CD4-positive, alpha-beta memory T cell (primary cell): Measurements from ENCODE around the gene SGTA. TPM values are rescaled to one million over a fixed set of nuclear protein-coding genes. Genes with fewer than 3 reads are reported as not detected.

ENCODE experiments used
- CTCF ChIA-PET: fragments of 350-600 bp; sonication (Branson Sonifier 250); formaldehyde crosslinking; loops from one replicate; lab custom pipeline; 2021; ENCODE audit warnings: inconsistent platforms; ENCODE audit not compliant: partially characterized antibody; lab: Charles Lee
- POLR2A ChIA-PET: fragments of 350-600 bp; sonication (Branson Sonifier 250); formaldehyde crosslinking; loops from one replicate; lab custom pipeline; 2021; ENCODE audit not compliant: partially characterized antibody; lab: Charles Lee
- DNase-seq, 5 donors: peaks; one replicate each; pipeline versions ENCODE4 v3.0.0 to v3.0.0-alpha.2; 2020 to 2022; ENCODE audit warnings: mixed read lengths in 1 of 5
- H3K27ac ChIP-seq: one replicate; pipeline ENCODE4 v1.7.0; 2013; ENCODE audit warnings: low read depth, low read length
- H3K27me3 ChIP-seq: 2 replicates; pipeline ENCODE4 v1.7.0; 2013; ENCODE audit warnings: mild to moderate bottlenecking, low read length, moderate library complexity; ENCODE audit not compliant: insufficient read depth
- H3K36me3 ChIP-seq: 2 replicates; pipeline ENCODE4 v1.7.0; 2013; ENCODE audit warnings: mild to moderate bottlenecking, low read length, moderate library complexity; ENCODE audit not compliant: insufficient read depth
- H3K4me1 ChIP-seq: 2 replicates; pipeline ENCODE4 v1.7.0; 2013; ENCODE audit warnings: mild to moderate bottlenecking, low read length, moderate library complexity; ENCODE audit not compliant: insufficient read depth
- H3K4me3 ChIP-seq, 2 donors: one replicate each; pipeline ENCODE4 v1.7.0; 2013; ENCODE audit warnings: low read length in 2 of 2, mild to moderate bottlenecking in 1 of 2
- H3K9me3 ChIP-seq, 2 donors: one replicate each; pipeline ENCODE4 v1.7.0; 2013; ENCODE audit warnings: low read length in 2 of 2, control low read depth in 1 of 2; ENCODE audit not compliant: control insufficient read depth in 1 of 2
- H3K27ac Mint-ChIP-seq, 7 donors: one replicate each; pipeline ENCODE4 v1.8.0; 2020 to 2021; ENCODE audit warnings: mixed read lengths in 7 of 7, mild to moderate bottlenecking in 6 of 7, inconsistent platforms in 3 of 7, moderate library complexity in 3 of 7
- H3K27me3 Mint-ChIP-seq, 2 donors: one replicate each; pipeline ENCODE4 v1.8.0; 2020 to 2021; ENCODE audit warnings: mixed read lengths in 2 of 2
- H3K36me3 Mint-ChIP-seq, 2 donors: one replicate each; pipeline ENCODE4 v1.8.0; 2020 to 2021; ENCODE audit warnings: mixed read lengths in 2 of 2, inconsistent platforms in 1 of 2, mild to moderate bottlenecking in 1 of 2
- H3K4me1 Mint-ChIP-seq, 4 donors: one replicate each; pipeline ENCODE4 v1.8.0; 2020 to 2021; ENCODE audit warnings: mixed read lengths in 4 of 4, mild to moderate bottlenecking in 1 of 4
- H3K4me3 Mint-ChIP-seq, 8 donors: one replicate each; pipeline ENCODE4 v1.8.0; 2020 to 2021; ENCODE audit warnings: mixed read lengths in 8 of 8, mild to moderate bottlenecking in 7 of 8, moderate library complexity in 6 of 8, inconsistent platforms in 3 of 8
- H3K9me3 Mint-ChIP-seq, 8 donors: one replicate each; pipeline ENCODE4 v1.8.0; 2020 to 2021; ENCODE audit warnings: mixed read lengths in 8 of 8, mild to moderate bottlenecking in 5 of 8, inconsistent platforms in 3 of 8, moderate library complexity in 1 of 8
- intact Hi-C: fragments of 100-400 bp; cut with micrococcal nuclease; formaldehyde crosslinking; loops from one replicate; pipeline ENCODE4 v1.15.1; 2023
- polyA plus RNA-seq, 2 donors: library from polyadenylated mRNA; unstranded; fragments of 300-500 nt; fragmentation: Illumina TruSeq; gene quantifications; one replicate each; pipeline ENCODE4 v1.2.3, GENCODE V29; 2021
- total RNA-seq, 2 experiments: library from RNA; stranded (reverse); gene quantifications; one replicate each; pipeline ENCODE4 v1.2.3, GENCODE V29; 2021

SGTA gene
- total and polyA plus RNA-seq, 4 experiments from 2014 or later: 27.7 to 37.8 (median 36.0) TPM

- Mint-ChIP-seq H3K27ac (no peak overlapping the region), H3K36me3 (peaks cover 10 to 16% of the 10 kb centered on the region in 2 donors), H3K4me1 (no peaks in the 10 kb centered on the region), H3K4me3 (no peak overlapping the region), H3K27me3 (no peaks in the 10 kb centered on the region), H3K9me3 (no peaks in the 10 kb centered on the region)
- Histone ChIP-seq H3K36me3 (peaks cover 8% of the 10 kb centered on the region), H3K4me1 (no peaks in the 10 kb centered on the region), H3K9me3 (no peaks in the 10 kb centered on the region), H3K27ac (no peak overlapping the region), H3K27me3 (no peaks in the 10 kb centered on the region), H3K4me3 (no peak overlapping the region)
- ChIA-PET CTCF (no interaction called here), POLR2A (no interaction called here)
- intact Hi-C loops: loop anchor here (10.0 kb wide), 1 partner anchor 225 kb away; no protein-coding TSS in a partner anchor
- no peak for DNase-seq
Observed at GRCh38 chr19:2809387-2810140, 26.5 kb upstream of the SGTA start.

- no peaks in the 10 kb centered on the region for H3K27me3 ChIP-seq
- intact Hi-C loops: no loop called here
- DNase-seq: no peak
- peaks cover 16 to 17% of the 10 kb centered on the region in 2 donors for H3K36me3 Mint-ChIP-seq
- H3K4me3 Mint-ChIP-seq: no peak overlapping the region
- ChIA-PET POLR2A (no interaction called here), CTCF (no interaction called here)
- no peaks in the 10 kb centered on the region for H3K27me3 Mint-ChIP-seq
- no peak overlapping the region for H3K27ac ChIP-seq
- H3K9me3 ChIP-seq: no peaks in the 10 kb centered on the region
- H3K4me1 ChIP-seq: no peaks in the 10 kb centered on the region
- peaks cover 8% of the 10 kb centered on the region for H3K36me3 ChIP-seq
- no peaks in the 10 kb centered on the region for H3K9me3 Mint-ChIP-seq
- H3K4me1 Mint-ChIP-seq: no peaks in the 10 kb centered on the region
- no peak overlapping the region for H3K27ac Mint-ChIP-seq
- no peak overlapping the region for H3K4me3 ChIP-seq
Observed at GRCh38 chr19:2808129-2808941, 25.3 kb upstream of the SGTA start.

GRCh38 chr19:2807379-2808128 is 24.5 kb upstream of the SGTA start:
- ChIA-PET CTCF (no interaction called here), POLR2A (no interaction called here)
- Histone ChIP-seq H3K4me1 (no peaks in the 10 kb centered on the region), H3K27me3 (no peaks in the 10 kb centered on the region), H3K27ac (no peak overlapping the region), H3K36me3 (peaks cover 8% of the 10 kb centered on the region), H3K4me3 (no peak overlapping the region), H3K9me3 (no peaks in the 10 kb centered on the region)
- intact Hi-C loops: no loop called here
- peaks cover 0 to 2% (median 0%) of the 10 kb centered on the region in 4 donors for H3K4me1 Mint-ChIP-seq
- H3K9me3 Mint-ChIP-seq: no peaks in the 10 kb centered on the region
- peaks cover 19 to 20% of the 10 kb centered on the region in 2 donors for H3K36me3 Mint-ChIP-seq
- no peaks in the 10 kb centered on the region for H3K27me3 Mint-ChIP-seq
- H3K4me3 Mint-ChIP-seq: no peak overlapping the region
- DNase-seq: no peak
- no peak overlapping the region for H3K27ac Mint-ChIP-seq

GRCh38 chr19:2806736-2807378 is 23.8 kb upstream of the SGTA start:
- Mint-ChIP-seq H3K27ac (no peak overlapping the region), H3K36me3 (peaks cover 23% of the 10 kb centered on the region in 2 donors), H3K4me1 (peaks cover 0 to 4% (median 0%) of the 10 kb centered on the region in 4 donors), H3K4me3 (no peak overlapping the region), H3K27me3 (no peaks in the 10 kb centered on the region), H3K9me3 (no peaks in the 10 kb centered on the region)
- Histone ChIP-seq H3K9me3 (no peaks in the 10 kb centered on the region), H3K27me3 (no peaks in the 10 kb centered on the region), H3K4me3 (no peak overlapping the region), H3K36me3 (peaks cover 9% of the 10 kb centered on the region), H3K27ac (no peak overlapping the region), H3K4me1 (no peaks in the 10 kb centered on the region)
- intact Hi-C loops: no loop called here
- no peak for DNase-seq
- POLR2A ChIA-PET: no interaction called here
- CTCF ChIA-PET: no interaction called here

GRCh38 chr19:2805991-2806649 is 23.0 kb upstream of the SGTA start:
- H3K27ac Mint-ChIP-seq: no peak overlapping the region
- Histone ChIP-seq H3K27me3 (no peaks in the 10 kb centered on the region), H3K9me3 (no peaks in the 10 kb centered on the region), H3K36me3 (peaks cover 11% of the 10 kb centered on the region), H3K27ac (no peak overlapping the region), H3K4me1 (no peaks in the 10 kb centered on the region), H3K4me3 (no peak overlapping the region)
- DNase-seq: peak in 1 of 5 donors; percentile 38
- intact Hi-C loops: no loop called here
- H3K4me3 Mint-ChIP-seq: no peak overlapping the region
- no peaks in the 10 kb centered on the region for H3K27me3 Mint-ChIP-seq
- H3K4me1 Mint-ChIP-seq: peaks cover 0 to 4% (median 0%) of the 10 kb centered on the region in 4 donors
- CTCF ChIA-PET: no interaction called here
- POLR2A ChIA-PET: no interaction called here
- H3K36me3 Mint-ChIP-seq: peaks cover 23 to 25% of the 10 kb centered on the region in 2 donors
- no peaks in the 10 kb centered on the region for H3K9me3 Mint-ChIP-seq

GRCh38 chr19:2805261-2805900 is 22.3 kb upstream of the SGTA start:
- Mint-ChIP-seq H3K27me3 (no peaks in the 10 kb centered on the region), H3K9me3 (no peaks in the 10 kb centered on the region), H3K27ac (no peak overlapping the region), H3K4me3 (no peak overlapping the region), H3K36me3 (peaks cover 25 to 28% of the 10 kb centered on the region in 2 donors), H3K4me1 (peaks cover 0 to 4% (median 0%) of the 10 kb centered on the region in 4 donors)
- intact Hi-C loops: no loop called here
- H3K27ac ChIP-seq: no peak overlapping the region
- H3K4me1 ChIP-seq: no peaks in the 10 kb centered on the region
- ChIA-PET CTCF (no interaction called here), POLR2A (no interaction called here)
- H3K9me3 ChIP-seq: no peaks in the 10 kb centered on the region
- no peaks in the 10 kb centered on the region for H3K27me3 ChIP-seq
- H3K4me3 ChIP-seq: no peak overlapping the region
- peak in 1 of 5 donors; percentile 8 for DNase-seq
- H3K36me3 ChIP-seq: peaks cover 11% of the 10 kb centered on the region
